GM12878 (cell line): Measurements from ENCODE around the gene ROR2. TPM values are rescaled to one million over a fixed set of nuclear protein-coding genes. Genes with fewer than 3 reads are reported as not detected.

Source experiments
- ATAC-seq: fragments of 200-7000 bp; cut with Tn5 transposase; 3 replicates; pipeline ENCODE4 v1.9.1; 2020; ENCODE audit warnings: mild to moderate bottlenecking, moderate library complexity
- BruUV-seq: library from RNA; stranded (reverse); fragments of 400-500 nt; replicated peaks from 2 replicates; lab custom pipeline; 2021; lab: Mats Ljungman, UMichigan
- CTCF ChIA-PET: fragments of 300-600 bp; sonication (Branson Sonifier 250); formaldehyde crosslinking; extraction: SDS; loops from one replicate; lab custom pipeline; 2021; ENCODE audit warnings: inconsistent platforms; lab: Yijun Ruan, JAX
- POLR2A ChIA-PET: fragments of 350-600 bp; formaldehyde crosslinking; extraction: SDS; loops from one replicate; lab custom pipeline; 2021; ENCODE audit warnings: inconsistent platforms; lab: Charles Lee
- RAD21 ChIA-PET: fragments of 300-600 bp; sonication (Branson Sonifier 250); formaldehyde crosslinking; loops from one replicate; lab custom pipeline; 2023; ENCODE audit warnings: antibody characterized with exemption; ENCODE audit not compliant: unreplicated experiment; lab: Charles Lee
- SMC1A ChIA-PET: fragments of 300-600 bp; sonication (Branson Sonifier 250); formaldehyde crosslinking; loops from one replicate; lab custom pipeline; 2023; ENCODE audit not compliant: unreplicated experiment, uncharacterized antibody; lab: Charles Lee
- DNase-seq: peaks from one replicate; pipeline ENCODE4 v3.0.0-alpha.2; 2011; ENCODE audit warnings: low read depth, low spot score
- FAIRE-seq: peaks from 3 replicates; lab custom pipeline; 2011; peaks lifted over from hg19 to GRCh38; lab: Jason Lieb, UNC
- H2AFZ ChIP-seq: 2 replicates; pipeline ENCODE4 v1.6.0; 2011; ENCODE audit warnings: low read depth, low read length, control low read depth; ENCODE audit not compliant: control insufficient read depth
- H3K27ac ChIP-seq: 2 replicates; pipeline ENCODE4 v1.5.1; 2011; ENCODE audit warnings: control low read depth; ENCODE audit not compliant: control insufficient read depth, insufficient read depth
- H3K27me3 ChIP-seq, 2 experiments: replicated peaks in 1 of 2; 2 replicates each; pipeline versions ENCODE4 v1.6.0 to v1.6.1; 2011; ENCODE audit warnings: low read length in 1 of 2; ENCODE audit not compliant: control insufficient read depth in 2 of 2, insufficient read depth in 2 of 2
- H3K36me3 ChIP-seq, 2 experiments: 2 replicates each; pipeline ENCODE4 v1.5.1; 2011; ENCODE audit warnings: low read length in 1 of 2; ENCODE audit not compliant: control insufficient read depth in 2 of 2, insufficient read depth in 2 of 2
- H3K4me1 ChIP-seq: 2 replicates; pipeline ENCODE4 v1.6.1; 2011; ENCODE audit warnings: mild to moderate bottlenecking, low read length, moderate library complexity, mixed read lengths; ENCODE audit not compliant: control insufficient read depth, insufficient read depth
- H3K4me2 ChIP-seq: 2 replicates; pipeline ENCODE4 v1.6.0; 2011; ENCODE audit warnings: control low read depth; ENCODE audit not compliant: control insufficient read depth, insufficient read depth
- H3K4me3 ChIP-seq: fragments of 200-600 bp; sonication (generic); 2 replicates; pipeline ENCODE4 v1.5.1; 2016
- H3K79me2 ChIP-seq: 2 replicates; pipeline ENCODE4 v1.6.0; 2011; ENCODE audit warnings: low read length; ENCODE audit not compliant: control insufficient read depth, insufficient read depth
- H3K9ac ChIP-seq: 2 replicates; pipeline ENCODE4 v1.8.0; 2011; ENCODE audit warnings: low read length, control low read depth, mixed read lengths; ENCODE audit not compliant: control insufficient read depth, insufficient read depth
- H3K9me3 ChIP-seq: replicated peaks from 3 replicates; pipeline ENCODE4 v1.5.1; 2011; ENCODE audit warnings: mild to moderate bottlenecking, low read length; ENCODE audit not compliant: control insufficient read depth, insufficient read depth
- H4K20me1 ChIP-seq: 2 replicates; pipeline ENCODE4 v1.6.0; 2011; ENCODE audit not compliant: control insufficient read depth, insufficient read depth
- BHLHE40 ChIP-seq, 2 experiments: fragments of 450-650 bp in 1 of 2; IDR thresholded peaks; 2 replicates each; pipeline ENCODE4 v1.6.1; 2011 to 2017; ENCODE audit warnings: low read depth in 2 of 2, borderline replicate concordance in 1 of 2, improper control_type of control experiment in 1 of 2, low read length in 1 of 2, mild to moderate bottlenecking in 1 of 2
- IRF4 ChIP-seq: IDR thresholded peaks from 2 replicates; pipeline ENCODE4 v1.6.1; 2011; ENCODE audit warnings: low read depth, low read length
- JUND ChIP-seq: IDR thresholded peaks from 2 replicates; pipeline ENCODE4 v1.6.1; 2012; ENCODE audit warnings: low read depth, mild to moderate bottlenecking, low read length, improper control_type of control experiment, moderate library complexity
- MTA2 ChIP-seq: fragments of 450-650 bp; IDR thresholded peaks from 2 replicates; pipeline ENCODE4 v1.6.1; 2016; ENCODE audit warnings: low read depth, mild to moderate bottlenecking, moderate library complexity
- NFIC ChIP-seq: IDR thresholded peaks from 2 replicates; pipeline ENCODE4 v1.6.1; 2012; ENCODE audit warnings: low read depth, mild to moderate bottlenecking, inconsistent platforms, low read length, moderate library complexity
- SREBF1 ChIP-seq: IDR thresholded peaks from 2 replicates; pipeline ENCODE4 v1.6.1; 2012; ENCODE audit warnings: mild to moderate bottlenecking, low read length
- SRF ChIP-seq, 2 experiments: IDR thresholded peaks; 2 replicates each; pipeline ENCODE4 v1.6.1; 2011; ENCODE audit warnings: low read depth in 2 of 2, low read length in 2 of 2, mild to moderate bottlenecking in 1 of 2, moderate library complexity in 1 of 2
- WGBS: methylation state at CpG from one replicate; pipeline ENCODE4 v1.1.6; 2016; ENCODE audit warnings: low lambda C conversion rate; ENCODE audit not compliant: insufficient replicate concordance, insufficient coverage; ENCODE audit errors: missing lambda C conversion rate; 5-methylcytosine and 5-hydroxymethylcytosine counted together
- in situ Hi-C: fragments of 300-500 bp; cut with MboI; formaldehyde crosslinking; loops from 9 replicates; pipeline ENCODE4 v1.14.3; 2018; ENCODE audit warnings: mixed read lengths
- intact Hi-C: fragments of 100-400 bp; cut with micrococcal nuclease; formaldehyde crosslinking; loops from one replicate; pipeline ENCODE4 v1.14.2; 2022; ENCODE audit not compliant: unreplicated experiment
- polyA plus RNA-seq, 11 experiments: library from polyadenylated mRNA; depleted of rRNA in 4 of 11; unstranded in 6 of 11; stranded (reverse) in 5 of 11; fragments of >200 nt; fragmentation: Nextera tagmentation in 4 of 11; fragmentation: Illumina TruSeq in 1 of 11; extraction: Ambion mirVana in 4 of 11; extraction: Trizol in 1 of 11; gene quantifications; 1 replicate in 1 of 11; 2 replicates in 10 of 11; pipeline versions ENCODE4 v1.2.1 to v1.2.3, GENCODE V29; 2011 to 2016; ENCODE audit warnings: inconsistent platforms in 2 of 11, missing spikeins in 2 of 11, low read depth in 1 of 11
- total RNA-seq, 4 experiments: library from RNA; depleted of rRNA in 3 of 4; stranded (reverse); fragments of >200 nt in 3 of 4; fragmentation: Illumina TruSeq in 1 of 4; extraction: Trizol in 1 of 4; gene quantifications; 2 replicates each; pipeline versions ENCODE4 v1.2.1 to v1.2.3, GENCODE V29; 2013 to 2021
- TF ChIP-seq, protein P1 (sequence below): fragments of 450-650 bp; IDR thresholded peaks from 2 replicates; pipeline ENCODE4 v1.6.1; 2018; ENCODE audit warnings: borderline replicate concordance, mild to moderate bottlenecking; ENCODE audit not compliant: partially characterized antibody
- TF ChIP-seq, protein P2 (sequence below): fragments of 450-650 bp; formaldehyde crosslinking; IDR thresholded peaks from 2 replicates; pipeline ENCODE4 v1.4.0; 2020; ENCODE audit warnings: mild to moderate bottlenecking, moderate library complexity
- TF ChIP-seq, protein P3 (sequence below), 3 experiments: IDR thresholded peaks in 2 of 3; conservative IDR thresholded peaks in 1 of 3; 2 replicates each; pipeline ENCODE4 v1.5.1; 2011; ENCODE audit warnings: low read depth in 3 of 3, low read length in 3 of 3, mild to moderate bottlenecking in 3 of 3, control low read depth in 2 of 3, moderate library complexity in 2 of 3, inconsistent platforms in 1 of 3, mixed read lengths in 1 of 3; ENCODE audit not compliant: control insufficient read depth in 2 of 3, insufficient read depth in 1 of 3; ENCODE audit errors: extremely low read depth in 1 of 3
- TF ChIP-seq, protein P4 (sequence below): fragments of 150-350 bp; IDR thresholded peaks from 2 replicates; pipeline ENCODE4 v1.6.1; 2016; ENCODE audit warnings: low read depth, low read length

ROR2 gene
- total and polyA plus RNA-seq, 10 of the 15 experiments (the other 5 are each of a cell fraction or from before 2014, with no cell fraction given) = 0.03 to 0.05 TPM; not detected in 8

DNA sequence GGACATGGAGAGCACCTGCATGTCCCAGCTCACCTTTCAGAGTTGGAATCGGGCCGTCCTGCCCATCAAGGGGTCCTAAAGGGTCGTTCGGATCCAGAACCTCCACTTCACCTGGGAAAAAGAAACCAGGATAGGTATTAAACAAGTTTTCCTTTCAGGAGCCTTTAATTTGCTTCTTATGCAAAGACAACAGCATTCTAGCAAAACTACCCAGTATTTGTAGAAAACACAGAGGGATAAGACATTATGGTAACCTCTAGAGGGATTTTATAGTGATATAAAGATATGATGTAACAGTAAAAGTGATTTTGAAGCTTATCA lies 174.4 kb downstream of the ROR2 start:
- TF ChIP-seq JUND (no peak), BHLHE40 (IDR thresholded peaks at IDR 0.05; ENCODE audit: borderline replicate concordance in 1 of 2, low read depth in 2 of 2, low read length in 1 of 2) (no peak), IRF4 (no peak), SREBF1 (no peak), SRF (IDR thresholded peaks at IDR 0.05; ENCODE audit: low read depth in 2 of 2, low read length in 2 of 2) (no peak), NFIC (no peak), MTA2 (no peak)
- TF ChIP-seq, protein P1, sequence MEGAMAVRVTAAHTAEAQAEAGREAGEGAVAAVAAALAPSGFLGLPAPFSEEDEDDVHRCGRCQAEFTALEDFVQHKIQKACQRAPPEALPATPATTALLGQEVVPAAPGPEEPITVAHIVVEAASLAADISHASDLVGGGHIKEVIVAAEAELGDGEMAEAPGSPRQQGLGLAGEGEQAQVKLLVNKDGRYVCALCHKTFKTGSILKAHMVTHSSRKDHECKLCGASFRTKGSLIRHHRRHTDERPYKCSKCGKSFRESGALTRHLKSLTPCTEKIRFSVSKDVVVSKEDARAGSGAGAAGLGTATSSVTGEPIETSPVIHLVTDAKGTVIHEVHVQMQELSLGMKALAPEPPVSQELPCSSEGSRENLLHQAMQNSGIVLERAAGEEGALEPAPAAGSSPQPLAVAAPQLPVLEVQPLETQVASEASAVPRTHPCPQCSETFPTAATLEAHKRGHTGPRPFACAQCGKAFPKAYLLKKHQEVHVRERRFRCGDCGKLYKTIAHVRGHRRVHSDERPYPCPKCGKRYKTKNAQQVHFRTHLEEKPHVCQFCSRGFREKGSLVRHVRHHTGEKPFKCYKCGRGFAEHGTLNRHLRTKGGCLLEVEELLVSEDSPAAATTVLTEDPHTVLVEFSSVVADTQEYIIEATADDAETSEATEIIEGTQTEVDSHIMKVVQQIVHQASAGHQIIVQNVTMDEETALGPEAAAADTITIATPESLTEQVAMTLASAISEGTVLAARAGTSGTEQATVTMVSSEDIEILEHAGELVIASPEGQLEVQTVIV = no peak
- TF ChIP-seq, protein P2, sequence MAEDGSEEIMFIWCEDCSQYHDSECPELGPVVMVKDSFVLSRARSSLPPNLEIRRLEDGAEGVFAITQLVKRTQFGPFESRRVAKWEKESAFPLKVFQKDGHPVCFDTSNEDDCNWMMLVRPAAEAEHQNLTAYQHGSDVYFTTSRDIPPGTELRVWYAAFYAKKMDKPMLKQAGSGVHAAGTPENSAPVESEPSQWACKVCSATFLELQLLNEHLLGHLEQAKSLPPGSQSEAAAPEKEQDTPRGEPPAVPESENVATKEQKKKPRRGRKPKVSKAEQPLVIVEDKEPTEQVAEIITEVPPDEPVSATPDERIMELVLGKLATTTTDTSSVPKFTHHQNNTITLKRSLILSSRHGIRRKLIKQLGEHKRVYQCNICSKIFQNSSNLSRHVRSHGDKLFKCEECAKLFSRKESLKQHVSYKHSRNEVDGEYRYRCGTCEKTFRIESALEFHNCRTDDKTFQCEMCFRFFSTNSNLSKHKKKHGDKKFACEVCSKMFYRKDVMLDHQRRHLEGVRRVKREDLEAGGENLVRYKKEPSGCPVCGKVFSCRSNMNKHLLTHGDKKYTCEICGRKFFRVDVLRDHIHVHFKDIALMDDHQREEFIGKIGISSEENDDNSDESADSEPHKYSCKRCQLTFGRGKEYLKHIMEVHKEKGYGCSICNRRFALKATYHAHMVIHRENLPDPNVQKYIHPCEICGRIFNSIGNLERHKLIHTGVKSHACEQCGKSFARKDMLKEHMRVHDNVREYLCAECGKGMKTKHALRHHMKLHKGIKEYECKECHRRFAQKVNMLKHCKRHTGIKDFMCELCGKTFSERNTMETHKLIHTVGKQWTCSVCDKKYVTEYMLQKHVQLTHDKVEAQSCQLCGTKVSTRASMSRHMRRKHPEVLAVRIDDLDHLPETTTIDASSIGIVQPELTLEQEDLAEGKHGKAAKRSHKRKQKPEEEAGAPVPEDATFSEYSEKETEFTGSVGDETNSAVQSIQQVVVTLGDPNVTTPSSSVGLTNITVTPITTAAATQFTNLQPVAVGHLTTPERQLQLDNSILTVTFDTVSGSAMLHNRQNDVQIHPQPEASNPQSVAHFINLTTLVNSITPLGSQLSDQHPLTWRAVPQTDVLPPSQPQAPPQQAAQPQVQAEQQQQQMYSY (CRISPR knock-in tag) = no peak
- TF ChIP-seq, protein P3, sequence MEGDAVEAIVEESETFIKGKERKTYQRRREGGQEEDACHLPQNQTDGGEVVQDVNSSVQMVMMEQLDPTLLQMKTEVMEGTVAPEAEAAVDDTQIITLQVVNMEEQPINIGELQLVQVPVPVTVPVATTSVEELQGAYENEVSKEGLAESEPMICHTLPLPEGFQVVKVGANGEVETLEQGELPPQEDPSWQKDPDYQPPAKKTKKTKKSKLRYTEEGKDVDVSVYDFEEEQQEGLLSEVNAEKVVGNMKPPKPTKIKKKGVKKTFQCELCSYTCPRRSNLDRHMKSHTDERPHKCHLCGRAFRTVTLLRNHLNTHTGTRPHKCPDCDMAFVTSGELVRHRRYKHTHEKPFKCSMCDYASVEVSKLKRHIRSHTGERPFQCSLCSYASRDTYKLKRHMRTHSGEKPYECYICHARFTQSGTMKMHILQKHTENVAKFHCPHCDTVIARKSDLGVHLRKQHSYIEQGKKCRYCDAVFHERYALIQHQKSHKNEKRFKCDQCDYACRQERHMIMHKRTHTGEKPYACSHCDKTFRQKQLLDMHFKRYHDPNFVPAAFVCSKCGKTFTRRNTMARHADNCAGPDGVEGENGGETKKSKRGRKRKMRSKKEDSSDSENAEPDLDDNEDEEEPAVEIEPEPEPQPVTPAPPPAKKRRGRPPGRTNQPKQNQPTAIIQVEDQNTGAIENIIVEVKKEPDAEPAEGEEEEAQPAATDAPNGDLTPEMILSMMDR (IDR thresholded peaks at IDR 0.05 in 2 of 3, conservative IDR thresholded peaks at IDR 0.05 in 1 of 3; ENCODE audit: control insufficient read depth in 2 of 3, extremely low read depth in 1 of 3, insufficient read depth in 1 of 3, low read depth in 3 of 3, low read length in 3 of 3) = no peak
- TF ChIP-seq, protein P4, sequence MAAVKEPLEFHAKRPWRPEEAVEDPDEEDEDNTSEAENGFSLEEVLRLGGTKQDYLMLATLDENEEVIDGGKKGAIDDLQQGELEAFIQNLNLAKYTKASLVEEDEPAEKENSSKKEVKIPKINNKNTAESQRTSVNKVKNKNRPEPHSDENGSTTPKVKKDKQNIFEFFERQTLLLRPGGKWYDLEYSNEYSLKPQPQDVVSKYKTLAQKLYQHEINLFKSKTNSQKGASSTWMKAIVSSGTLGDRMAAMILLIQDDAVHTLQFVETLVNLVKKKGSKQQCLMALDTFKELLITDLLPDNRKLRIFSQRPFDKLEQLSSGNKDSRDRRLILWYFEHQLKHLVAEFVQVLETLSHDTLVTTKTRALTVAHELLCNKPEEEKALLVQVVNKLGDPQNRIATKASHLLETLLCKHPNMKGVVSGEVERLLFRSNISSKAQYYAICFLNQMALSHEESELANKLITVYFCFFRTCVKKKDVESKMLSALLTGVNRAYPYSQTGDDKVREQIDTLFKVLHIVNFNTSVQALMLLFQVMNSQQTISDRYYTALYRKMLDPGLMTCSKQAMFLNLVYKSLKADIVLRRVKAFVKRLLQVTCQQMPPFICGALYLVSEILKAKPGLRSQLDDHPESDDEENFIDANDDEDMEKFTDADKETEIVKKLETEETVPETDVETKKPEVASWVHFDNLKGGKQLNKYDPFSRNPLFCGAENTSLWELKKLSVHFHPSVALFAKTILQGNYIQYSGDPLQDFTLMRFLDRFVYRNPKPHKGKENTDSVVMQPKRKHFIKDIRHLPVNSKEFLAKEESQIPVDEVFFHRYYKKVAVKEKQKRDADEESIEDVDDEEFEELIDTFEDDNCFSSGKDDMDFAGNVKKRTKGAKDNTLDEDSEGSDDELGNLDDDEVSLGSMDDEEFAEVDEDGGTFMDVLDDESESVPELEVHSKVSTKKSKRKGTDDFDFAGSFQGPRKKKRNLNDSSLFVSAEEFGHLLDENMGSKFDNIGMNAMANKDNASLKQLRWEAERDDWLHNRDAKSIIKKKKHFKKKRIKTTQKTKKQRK = no peak
- ChIA-PET RAD21 (no interaction called here), CTCF (interaction anchor here (1.0 to 1.5 kb wide), 3 partner anchors 179 to 206 kb away, joined by 3 read pairs; no protein-coding TSS in a partner anchor), POLR2A (interaction anchor here (0.6 kb wide), 1 partner anchor 1182 kb away, joined by 3 read pairs; no protein-coding TSS in a partner anchor), SMC1A (no interaction called here)
- Histone ChIP-seq H3K4me2 (no peak overlapping the region), H3K79me2 (no peaks in the 10 kb centered on the region), H3K27me3 (peaks cover 0 to 8% of the 10 kb centered on the region in 2 experiments; a peak in 3 of 4 replicates), H3K9me3 (no peaks in the 10 kb centered on the region), H3K27ac (no peak overlapping the region), H4K20me1 (no peaks in the 10 kb centered on the region), H3K4me1 (no peaks in the 10 kb centered on the region), H3K9ac (no peak overlapping the region), H3K4me3 (no peak overlapping the region), H3K36me3 (no peaks in the 10 kb centered on the region), H2AFZ (no peak overlapping the region)
- ATAC-seq (no peak), DNase-seq (no peak), FAIRE-seq (no peak)
- BruUV-seq = no TSS peak
- in situ Hi-C loops (no loop called here), intact Hi-C loops (loop anchor here (1.0 kb wide), 2 partner anchors 175 to 203 kb away; partner anchors contain the start of gene ROR2)
- WGBS = 0% methylated on average over 4 of the region's 4 CpGs
